GM08714 (cell line): ENCODE data around the gene CGNL1.

ENCODE experiments used
- H3K4me3 ChIP-seq: fragments of 200-500 bp; sonication (Bioruptor generic); 2 replicates; pipeline ENCODE4 v1.5.1; 2014; ENCODE audit warnings: mild to moderate bottlenecking, low read length, inconsistent platforms
- ZNF274 ChIP-seq: IDR thresholded peaks from 2 replicates; pipeline ENCODE4 v1.6.1; 2012; ENCODE audit warnings: mild to moderate bottlenecking, low read depth, low read length

Gene CGNL1

DNA sequence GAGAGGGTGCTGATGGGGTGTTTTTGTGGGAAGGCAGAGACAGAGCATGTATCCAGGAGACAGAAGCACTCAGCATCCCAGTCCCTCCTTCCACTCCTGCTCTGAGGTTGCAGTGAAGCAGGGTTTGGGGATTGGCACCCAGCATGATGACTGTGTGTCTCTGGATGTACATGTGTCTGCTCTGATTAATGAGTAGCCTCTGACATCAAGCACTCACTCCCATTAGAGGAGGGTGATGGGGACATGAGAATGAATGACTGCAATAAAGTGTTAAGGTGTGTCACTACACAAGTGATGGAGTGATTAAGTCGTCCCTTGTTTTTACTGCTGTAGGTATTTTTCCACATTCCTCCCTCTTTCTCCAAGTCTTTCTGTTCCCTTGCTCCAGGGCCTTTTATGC lies 205.8 kb downstream of the CGNL1 start:
- H3K4me3 ChIP-seq, result no peak overlapping the region
- TF ChIP-seq ZNF274, result no peak

GRCh38 chr15:57583282-57583681 lies 207.0 kb downstream of the CGNL1 start:
- H3K4me3 ChIP-seq, result no peak overlapping the region
- TF ChIP-seq ZNF274, result no peak

DNA sequence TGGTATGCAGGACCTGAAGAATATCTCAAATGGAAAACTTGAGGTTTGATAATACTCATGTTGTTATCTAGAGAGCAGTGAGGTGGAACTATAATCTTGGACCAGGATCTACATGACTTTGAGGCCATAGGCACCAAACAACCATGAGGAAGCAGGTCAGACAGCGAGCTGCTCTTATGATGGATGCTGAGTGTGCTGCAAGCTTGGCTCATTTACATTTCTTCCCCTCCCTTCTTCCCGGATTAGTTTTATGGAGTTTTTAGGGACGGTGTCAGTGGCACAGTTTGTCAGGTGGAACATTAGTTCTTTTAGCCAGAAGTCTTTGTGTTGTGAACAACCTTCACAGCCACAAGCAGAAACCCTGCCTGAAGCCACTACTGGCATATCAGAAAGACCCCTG lies 207.4 kb downstream of the CGNL1 start:
- no peak overlapping the region for H3K4me3 ChIP-seq
- TF ChIP-seq ZNF274, result no peak

- H3K4me3 ChIP-seq, result no peak overlapping the region
- no peak for TF ChIP-seq ZNF274
Measured at GRCh38 chr15:57586661-57587424, 210.5 kb downstream of the CGNL1 start.

DNA sequence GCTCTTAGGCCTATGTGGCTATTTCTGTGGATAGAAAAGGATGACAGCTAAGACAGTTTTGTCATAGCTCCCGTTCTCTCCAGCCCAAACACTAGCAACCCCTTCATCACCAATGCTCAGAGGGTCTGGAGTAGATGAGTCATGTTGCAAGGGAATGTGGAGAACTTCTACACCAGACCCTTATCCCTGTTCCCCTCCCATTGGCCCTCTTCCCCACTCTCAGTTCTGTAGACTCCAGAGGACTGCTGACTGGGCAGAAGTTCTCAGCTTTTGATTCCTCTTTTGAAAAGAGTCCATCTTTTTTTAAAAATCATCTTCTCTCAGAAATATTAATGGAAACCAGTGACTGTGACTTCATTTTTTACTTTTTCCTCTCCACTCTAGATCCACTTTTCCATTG lies 213.0 kb downstream of the CGNL1 start:
- no peak overlapping the region for H3K4me3 ChIP-seq
- TF ChIP-seq ZNF274, result no peak

- H3K4me3 ChIP-seq, result no peak overlapping the region
- TF ChIP-seq ZNF274, result no peak
Measured at GRCh38 chr15:57589754-57590153, 213.4 kb downstream of the CGNL1 start.

DNA sequence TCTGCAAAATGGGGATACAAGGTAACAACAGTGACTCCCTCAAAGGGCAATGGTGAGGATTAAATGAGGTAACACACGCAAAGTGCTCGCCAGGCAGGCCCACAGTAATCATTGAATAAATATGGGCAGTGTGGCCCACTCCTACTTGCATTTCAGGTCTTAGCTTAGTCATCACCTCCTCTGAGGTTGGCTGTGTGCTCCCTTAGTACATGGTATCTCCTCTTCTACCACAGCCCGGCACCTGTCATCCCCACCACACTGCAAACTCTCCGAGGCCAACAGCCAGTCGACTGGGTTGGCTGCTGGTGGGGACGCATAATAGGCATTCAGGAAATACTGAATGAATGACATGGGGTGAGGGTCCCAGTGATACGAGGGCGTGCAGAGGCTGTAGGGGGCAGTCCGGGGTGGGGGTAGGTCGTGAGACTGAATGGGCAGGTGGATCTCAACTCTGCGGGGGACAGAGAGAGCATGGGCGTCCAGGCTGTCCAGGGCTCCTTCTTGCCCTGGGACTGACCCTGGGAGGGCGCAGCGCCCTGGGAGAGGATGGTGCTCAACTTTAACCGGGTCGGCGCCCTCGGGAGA lies 215.0 kb downstream of the CGNL1 start:
- H3K4me3 ChIP-seq, result no peak overlapping the region
- no peak for TF ChIP-seq ZNF274

DNA sequence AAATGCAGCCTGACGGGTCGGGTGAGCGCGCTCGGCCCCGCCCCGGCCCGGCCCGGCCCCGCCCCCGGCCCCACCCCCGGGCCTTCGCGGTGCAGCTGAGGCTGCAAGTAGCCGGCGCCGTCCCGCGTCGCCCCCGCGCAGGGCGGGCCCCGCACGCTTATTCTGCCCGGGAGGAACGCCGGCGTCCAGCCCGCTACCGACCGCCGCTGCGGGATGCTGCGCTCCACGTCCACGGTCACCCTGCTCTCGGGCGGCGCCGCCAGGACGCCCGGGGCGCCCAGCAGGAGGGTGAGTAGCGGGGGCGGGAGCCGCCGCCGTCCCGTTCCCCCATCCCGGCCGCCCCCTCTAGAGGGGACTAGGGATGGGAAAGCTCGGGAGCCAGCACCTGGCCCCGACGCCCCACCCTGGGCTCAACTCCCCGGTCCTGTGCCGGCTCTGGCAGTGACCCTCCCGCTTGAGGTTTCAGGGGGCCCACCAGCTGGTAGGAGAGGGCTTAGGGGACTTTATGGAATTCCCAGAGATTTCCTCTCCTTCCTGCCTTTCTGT lies 215.6 kb downstream of the CGNL1 start, which contains the start of gene MYZAP:
Gene MYZAP, plus strand, starts transcription at position 83 of the 546 bp plus-strand sequence. Its CDS starts 131 bp downstream, at position 214.
- no peak within 1 kb of the TSS for H3K4me3 ChIP-seq
- no peak for TF ChIP-seq ZNF274

GRCh38 chr15:57592426-57592825 lies 216.1 kb downstream of the CGNL1 start:
- no peak for TF ChIP-seq ZNF274
- H3K4me3 ChIP-seq, result no peak overlapping the region

- no peak for TF ChIP-seq ZNF274
- no peak overlapping the region for H3K4me3 ChIP-seq
Measured at GRCh38 chr15:57592836-57593420, 216.6 kb downstream of the CGNL1 start.

DNA sequence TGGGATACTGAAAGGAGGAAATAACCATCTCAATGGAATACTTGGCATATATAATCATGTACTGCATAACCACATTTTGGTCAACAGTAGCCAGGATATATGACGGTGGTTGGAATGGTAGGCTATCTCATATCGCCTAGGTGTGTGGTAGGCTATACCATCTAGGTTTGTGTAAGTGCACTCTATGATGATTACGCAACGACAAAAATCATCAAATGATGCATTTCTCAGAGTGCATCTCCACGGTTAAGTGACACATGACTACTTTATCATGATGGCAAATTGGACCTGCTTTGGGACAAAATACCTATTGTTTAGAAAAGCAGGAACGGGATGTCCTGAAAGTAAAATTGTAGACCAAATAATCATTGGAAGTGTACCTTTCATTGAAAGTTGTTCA lies 218.2 kb downstream of the CGNL1 start:
- no peak overlapping the region for H3K4me3 ChIP-seq
- no peak for TF ChIP-seq ZNF274

DNA sequence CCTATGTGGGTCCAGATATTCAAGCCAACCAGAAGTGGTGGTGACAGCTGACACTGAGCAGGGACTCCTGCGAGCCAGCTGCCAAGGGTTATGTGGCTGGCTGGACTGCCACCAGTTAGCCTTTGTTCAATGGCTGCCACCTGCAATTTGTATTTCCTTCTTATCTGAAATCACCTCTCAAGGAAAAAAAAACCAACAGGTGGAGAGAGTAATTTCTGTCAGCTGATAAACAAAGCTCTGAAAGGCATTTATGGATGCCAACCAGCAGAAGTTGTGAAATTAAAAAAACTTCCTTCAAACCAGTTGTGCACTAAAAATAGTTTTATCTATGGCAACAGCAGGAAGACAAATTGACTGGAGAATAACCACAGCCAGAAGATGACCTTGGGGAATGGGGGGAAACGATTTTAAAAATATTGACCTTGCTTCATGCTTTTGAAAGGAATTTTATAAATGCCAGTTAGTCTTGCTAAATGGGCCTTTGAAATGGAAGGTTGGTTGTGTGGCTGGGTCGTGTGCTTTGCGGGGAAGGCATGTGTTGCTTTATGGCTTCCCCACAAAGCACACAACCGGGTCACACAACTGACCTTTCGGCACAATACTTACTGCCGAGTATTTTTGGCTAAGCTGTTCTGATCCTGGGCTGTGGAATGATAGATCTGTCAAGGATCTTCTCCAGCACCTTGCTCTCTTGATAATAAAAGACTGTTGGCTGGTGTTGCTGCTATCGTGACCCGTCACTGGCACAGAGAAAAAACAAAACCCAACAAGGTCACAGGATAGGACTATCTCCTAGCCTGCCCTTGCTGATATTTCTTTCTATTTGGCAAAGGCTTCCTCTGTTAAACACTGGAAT lies 218.9 kb downstream of the CGNL1 start:
- H3K4me3 ChIP-seq, result no peak overlapping the region

DNA sequence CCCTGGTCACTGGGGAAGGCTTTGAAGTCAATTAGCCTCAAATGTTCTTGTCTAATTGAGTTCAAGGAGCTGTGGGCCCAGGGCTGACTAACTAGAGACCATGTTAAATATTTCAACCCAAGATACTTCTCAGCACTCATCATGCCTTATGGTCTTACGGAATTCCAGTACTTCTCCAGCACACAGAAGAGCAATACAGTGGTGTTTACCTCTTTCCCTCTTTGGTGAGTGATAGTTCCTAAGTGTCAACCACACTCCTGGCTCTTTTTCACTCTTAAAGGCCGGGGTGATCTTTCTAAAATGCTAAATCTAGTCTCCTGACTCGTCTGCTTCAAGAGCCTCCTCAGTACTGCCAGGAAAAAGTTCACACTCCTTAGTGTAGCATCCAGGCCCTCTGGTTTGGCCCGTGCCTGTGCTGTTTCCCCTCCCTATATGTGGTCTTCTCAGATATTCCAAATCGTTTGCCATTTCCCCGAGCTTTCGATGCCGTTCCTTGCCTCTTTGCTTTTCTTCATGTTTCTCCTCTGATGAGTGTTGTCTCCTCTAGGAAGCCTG lies 220.1 kb downstream of the CGNL1 start:
- no peak for TF ChIP-seq ZNF274

More for the DNA sequence above, 218.9 kb downstream of the CGNL1 start:
- TF ChIP-seq ZNF274, result no peak

GRCh38 chr15:57596978-57597377 lies 220.7 kb downstream of the CGNL1 start:
- no peak for TF ChIP-seq ZNF274
- H3K4me3 ChIP-seq, result no peak overlapping the region

More for the DNA sequence above, 220.1 kb downstream of the CGNL1 start:
- no peak overlapping the region for H3K4me3 ChIP-seq
